Body of pancreas (tissue), 4 donors: ENCODE results near the gene RAB11FIP3. TPM values are rescaled to one million over a fixed set of nuclear protein-coding genes. Genes with fewer than 3 reads are reported as not detected.

Experiments used
- ATAC-seq: fragments of 150-250 bp; one replicate; pipeline ENCODE4 v1.9.1; 2016
- DNase-seq, 4 donors: peaks; one replicate each; pipeline ENCODE4 v3.0.0-alpha.2; 2019
- H3K27ac ChIP-seq, 4 donors: fragments of 200-600 bp; sonication (generic); 1 replicate in 3 of 4; 2 replicates in 1 of 4; pipeline versions ENCODE4 v1.5.1 to v1.6.1; 2016 to 2019; ENCODE audit warnings: mild to moderate bottlenecking in 1 of 4, mixed read lengths in 1 of 4, moderate library complexity in 1 of 4
- H3K27me3 ChIP-seq, 2 donors: fragments of 200-600 bp; sonication (generic); one replicate each; pipeline ENCODE4 v1.6.0; 2016; ENCODE audit warnings: mild to moderate bottlenecking in 1 of 2
- H3K36me3 ChIP-seq, 2 donors: fragments of 200-600 bp; sonication (generic); replicated peaks in 1 of 2; 2 replicates each; pipeline ENCODE4 v1.5.1; 2016; ENCODE audit warnings: low read depth in 2 of 2; ENCODE audit not compliant: insufficient read depth in 1 of 2
- H3K4me1 ChIP-seq: fragments of 200-600 bp; sonication (generic); one replicate; pipeline ENCODE4 v1.6.0; 2016
- H3K4me3 ChIP-seq, 2 donors: fragments of 200-600 bp; sonication (generic); 1 replicate in 1 of 2; 2 replicates in 1 of 2; pipeline ENCODE4 v1.5.1; 2016 to 2019
- H3K9me3 ChIP-seq, 3 donors: fragments of 200-600 bp; sonication (generic); 1 replicate in 2 of 3; 2 replicates in 1 of 3; pipeline ENCODE4 v1.5.1; 2016
- CTCF ChIP-seq, 7 experiments: fragments of 450-650 bp in 4 of 7; fragments of 200-600 bp in 3 of 7; sonication (generic) in 3 of 7; IDR thresholded peaks; one replicate each; pipeline ENCODE4 v1.5.1; 2016 to 2019; ENCODE audit warnings: antibody characterized with exemption in 7 of 7
- POLR2A ChIP-seq, 3 donors: fragments of 450-650 bp; IDR thresholded peaks; one replicate each; pipeline ENCODE4 v1.6.1; 2016; ENCODE audit warnings: antibody characterized with exemption in 3 of 3, mild to moderate bottlenecking in 2 of 3
- WGBS, 2 donors: methylation state at CpG; one replicate each; pipeline ENCODE4 v1.1.5; 2017; 5-methylcytosine and 5-hydroxymethylcytosine counted together
- intact Hi-C: fragments of 100-400 bp; cut with DNase I; formaldehyde crosslinking; loops from one replicate; pipeline ENCODE4 v1.15.1; 2023
- total RNA-seq, 2 donors: library from RNA; depleted of rRNA; stranded (reverse); fragments of >200 nt; gene quantifications; one replicate each; pipeline ENCODE4 v1.1.0, GENCODE V29; 2016

The RAB11FIP3 gene
- total RNA-seq, 2 donors from 2014 or later, result 50.1 to 122 TPM

- no peak for TF ChIP-seq POLR2A (IDR thresholded peaks at IDR 0.05)
- no peak for TF ChIP-seq CTCF (IDR thresholded peaks at IDR 0.05)
- Histone ChIP-seq H3K36me3 (no peaks in the 10 kb centered on the region), H3K4me3 (no peak overlapping the region), H3K27me3 (no peaks in the 10 kb centered on the region), H3K9me3 (no peaks in the 10 kb centered on the region), H3K27ac (no peak overlapping the region), H3K4me1 (no peaks in the 10 kb centered on the region)
- no peak for DNase-seq
- no peak for ATAC-seq
- intact Hi-C loops, result loop anchor here (5.0 kb wide), 1 partner anchor 85 kb away; the partner anchor contains the start of gene NME4
- 91% methylated on average over 7 to 31 of the region's 31 CpGs for WGBS, 2 donors
These were observed 57.2 kb downstream of the RAB11FIP3 start for GRCh38 chr16:482468-483185.

- Histone ChIP-seq H3K9me3 (no peaks in the 10 kb centered on the region), H3K36me3 (no peaks in the 10 kb centered on the region), H3K27me3 (no peaks in the 10 kb centered on the region), H3K4me3 (no peak overlapping the region), H3K27ac (no peak overlapping the region), H3K4me1 (no peaks in the 10 kb centered on the region)
- intact Hi-C loops, result loop anchor here (5.0 kb wide), 1 partner anchor 86 kb away; the partner anchor contains the start of gene NME4
- DNase-seq, result no peak
- WGBS, 2 donors, result 72 to 76% methylated on average over 12 to 14 of the region's 14 CpGs
- ATAC-seq, result no peak
- TF ChIP-seq POLR2A (IDR thresholded peaks at IDR 0.05) (no peak), CTCF (IDR thresholded peaks at IDR 0.05) (no peak)
These were observed 58.1 kb downstream of the RAB11FIP3 start for GRCh38 chr16:483341-484075.

GRCh38 chr16:489606-490005, 64.2 kb downstream of the RAB11FIP3 start:
- no peak overlapping the region for H3K27ac ChIP-seq
- ATAC-seq (no peak), DNase-seq (no peak)
- TF ChIP-seq POLR2A (IDR thresholded peaks at IDR 0.05) (no peak), CTCF (IDR thresholded peaks at IDR 0.05) (no peak)
- H3K4me1 ChIP-seq, result no peaks in the 10 kb centered on the region
- H3K9me3 ChIP-seq, result no peaks in the 10 kb centered on the region
- 90 to 95% methylated on average over 9 to 16 of the region's 16 CpGs for WGBS, 2 donors
- H3K27me3 ChIP-seq, result no peaks in the 10 kb centered on the region
- intact Hi-C loops, result no loop called here
- H3K4me3 ChIP-seq, result no peak overlapping the region
- peaks cover 0 to 10% of the 10 kb centered on the region in 2 donors for H3K36me3 ChIP-seq

GRCh38 chr16:490768-491167, 65.3 kb downstream of the RAB11FIP3 start:
- ATAC-seq (no peak), DNase-seq (no peak)
- H3K27ac ChIP-seq, result no peak overlapping the region
- no peaks in the 10 kb centered on the region for H3K4me1 ChIP-seq
- no peak for TF ChIP-seq CTCF (IDR thresholded peaks at IDR 0.05)
- TF ChIP-seq POLR2A (IDR thresholded peaks at IDR 0.05), result no peak
- H3K27me3 ChIP-seq, result no peaks in the 10 kb centered on the region
- no peaks in the 10 kb centered on the region for H3K9me3 ChIP-seq
- 91 to 93% methylated on average over 6 to 10 of the region's 10 CpGs for WGBS, 2 donors
- H3K4me3 ChIP-seq, result no peak overlapping the region
- peaks cover 0 to 10% of the 10 kb centered on the region in 2 donors for H3K36me3 ChIP-seq
- intact Hi-C loops, result no loop called here
